Sigmoid colon (tissue), 7 donors: ENCODE results near the gene DPEP2NB. TPM values are rescaled to one million over a fixed set of nuclear protein-coding genes. Genes with fewer than 3 reads are reported as not detected.

Experiments
- DNase-seq: peaks from one replicate; pipeline ENCODE4 v3.0.0-alpha.2; 2019
- H3K27ac ChIP-seq, 4 donors: fragments of 200-600 bp; sonication (generic); one replicate each; pipeline ENCODE4 v1.5.1; 2016 to 2019; ENCODE audit warnings: mild to moderate bottlenecking in 1 of 4
- H3K27me3 ChIP-seq, 3 donors: fragments of 200-600 bp; sonication (generic); one replicate each; pipeline ENCODE4 v1.5.1; 2019; ENCODE audit warnings: mild to moderate bottlenecking in 1 of 3
- H3K36me3 ChIP-seq, 4 donors: fragments of 200-600 bp; sonication (generic); one replicate each; pipeline ENCODE4 v1.5.1; 2016 to 2019
- H3K4me1 ChIP-seq, 4 donors: fragments of 200-600 bp; sonication (generic); one replicate each; pipeline ENCODE4 v1.5.1; 2017 to 2019
- H3K4me3 ChIP-seq, 4 donors: fragments of 200-600 bp; sonication (generic); one replicate each; pipeline ENCODE4 v1.5.1; 2017 to 2019; ENCODE audit warnings: mild to moderate bottlenecking in 2 of 4, moderate library complexity in 1 of 4
- H3K9me3 ChIP-seq, 4 donors: fragments of 200-600 bp in 3 of 4; sonication (generic) in 3 of 4; one replicate each; pipeline versions ENCODE4 v1.5.1 to v1.6.1; 2013 to 2019
- CTCF ChIP-seq, 4 experiments: fragments of 450-650 bp in 3 of 4; fragments of 200-600 bp in 1 of 4; IDR thresholded peaks; one replicate each; pipeline ENCODE4 v1.5.1; 2016 to 2019; ENCODE audit warnings: antibody characterized with exemption in 4 of 4, mild to moderate bottlenecking in 3 of 4, moderate library complexity in 2 of 4
- EP300 ChIP-seq, 4 donors: sonication (generic); formaldehyde crosslinking; IDR thresholded peaks; one replicate each; pipeline ENCODE4 v1.6.1; 2017; ENCODE audit warnings: antibody characterized with exemption in 4 of 4
- POLR2A ChIP-seq, 2 donors: fragments of 450-650 bp; IDR thresholded peaks; one replicate each; pipeline ENCODE4 v1.6.1; 2016; ENCODE audit warnings: antibody characterized with exemption in 2 of 2, mild to moderate bottlenecking in 2 of 2, moderate library complexity in 2 of 2
- POLR2AphosphoS5 ChIP-seq, 4 donors: sonication (generic); formaldehyde crosslinking; IDR thresholded peaks; one replicate each; pipeline ENCODE4 v1.6.1; 2017; ENCODE audit warnings: antibody characterized with exemption in 4 of 4
- WGBS, 2 donors: extraction: QIAGEN DNeasy Blood & Tissue Kit; methylation state at CpG; one replicate each; pipeline ENCODE4 v1.1.7; 2013; 5-methylcytosine and 5-hydroxymethylcytosine counted together
- intact Hi-C: fragments of 100-400 bp; cut with DNase I; formaldehyde crosslinking; loops from one replicate; pipeline ENCODE4 v1.15.1; 2023
- polyA plus RNA-seq, 3 donors: library from polyadenylated mRNA; stranded (reverse); fragments of 200-250 nt; gene quantifications; one replicate each; pipeline ENCODE4 v1.2.3, GENCODE V29; 2013
- total RNA-seq, 4 donors: library from RNA; depleted of rRNA; stranded (reverse); fragments of >200 nt; gene quantifications; one replicate each; pipeline ENCODE4 v1.1.0, GENCODE V29; 2016
- donor health status: healthy with polysubstance abuse.
- donor health status: Bipolar disorder and iron deficiency.
- donor health status: healthy.

Gene DPEP2NB
- total and polyA plus RNA-seq, 7 donors, result not detected

GRCh38 chr16:67968400-67969253 is 47.1 kb downstream of the DPEP2NB start, which contains the start of gene SLC12A4:
Gene SLC12A4, minus strand, starts transcription at chr16:67968637. Its CDS starts 84 bp downstream, at chr16:67968553.
- peak within 1 kb of the TSS; percentile 71 to 97 (median 84) for H3K4me3 ChIP-seq
- WGBS, 2 donors, result 1% methylated on average over 78 of the region's 78 CpGs
- no peaks in the 10 kb centered on the region for H3K36me3 ChIP-seq

GRCh38 chr16:67967958-67968399 is 47.7 kb downstream of the DPEP2NB start:
- Histone ChIP-seq H3K4me1 (peaks cover 0 to 50% (median 45%) of the 10 kb centered on the region in 4 donors), H3K27me3 (no peaks in the 10 kb centered on the region), H3K27ac (peak overlapping the region; percentile 93 to 99 (median 96)), H3K36me3 (peaks cover 0 to 4% (median 2%) of the 10 kb centered on the region in 4 donors), H3K9me3 (no peaks in the 10 kb centered on the region), H3K4me3 (peak overlapping the region; percentile 71 to 97 (median 84))
- TF ChIP-seq POLR2A (IDR thresholded peaks at IDR 0.05) (no peak), EP300 (IDR thresholded peaks at IDR 0.05) (no peak), CTCF (IDR thresholded peaks at IDR 0.05) (no peak), POLR2AphosphoS5 (IDR thresholded peaks at IDR 0.05) (no peak)
- DNase-seq, result no peak
- WGBS, 2 donors, result 2 to 5% methylated on average over 45 of the region's 45 CpGs
- intact Hi-C loops, result no loop called here

More at GRCh38 chr16:67968400-67969253, 47.1 kb downstream of the DPEP2NB start, which contains the start of gene SLC12A4:
- H3K4me1 ChIP-seq, result peaks cover 0 to 44% (median 39%) of the 10 kb centered on the region in 4 donors
- H3K27ac ChIP-seq, result peak within 1 kb of the TSS; percentile 93 to 99 (median 96)
- peak; percentile 94 for DNase-seq
- intact Hi-C loops, result no loop called here
- TF ChIP-seq POLR2A (IDR thresholded peaks at IDR 0.05) (peak; percentile 19 to 59), POLR2AphosphoS5 (IDR thresholded peaks at IDR 0.05) (peak; percentile 76 to 95 (median 89)), CTCF (IDR thresholded peaks at IDR 0.05) (no peak), EP300 (IDR thresholded peaks at IDR 0.05) (no peak)
- H3K9me3 ChIP-seq, result no peaks in the 10 kb centered on the region
- no peaks in the 10 kb centered on the region for H3K27me3 ChIP-seq

GRCh38 chr16:67967183-67967957 is 48.3 kb downstream of the DPEP2NB start:
- intact Hi-C loops, result no loop called here
- peaks cover 0 to 54% (median 46%) of the 10 kb centered on the region in 4 donors for H3K4me1 ChIP-seq

More at GRCh38 chr16:67967183-67967957, 48.3 kb downstream of the DPEP2NB start:
- DNase-seq, result no peak
- Histone ChIP-seq H3K9me3 (no peaks in the 10 kb centered on the region), H3K4me3 (peak overlapping the region; percentile 71 to 97 (median 84)), H3K27me3 (no peaks in the 10 kb centered on the region), H3K36me3 (peaks cover 0 to 10% (median 9%) of the 10 kb centered on the region in 4 donors), H3K27ac (peak overlapping the region; percentile 93 to 99 (median 96))
- WGBS, 2 donors, result 32 to 54% methylated on average over 18 of the region's 18 CpGs
- TF ChIP-seq POLR2A (IDR thresholded peaks at IDR 0.05) (no peak), EP300 (IDR thresholded peaks at IDR 0.05) (no peak), CTCF (IDR thresholded peaks at IDR 0.05) (no peak), POLR2AphosphoS5 (IDR thresholded peaks at IDR 0.05) (no peak)
